ENCODE measurements around the gene AGO3.

Gene AGO3

GRCh38 chr1:35929730-35930592 is 944 bp upstream of the AGO3 start:
- H3K27me3 ChIP-seq (ENCODE audit: control insufficient read depth, insufficient read depth, low read length) = no peaks in the 10 kb centered on the region
- no peaks in the 10 kb centered on the region for H3K79me2 ChIP-seq
- no peaks in the 10 kb centered on the region for H3K9me3 ChIP-seq (ENCODE audit: control insufficient read depth, low read length)
- H3K4me1 ChIP-seq = no peaks in the 10 kb centered on the region
- peak overlapping the region; percentile 95 for H3K4me2 ChIP-seq (ENCODE audit: low read length)
- no peaks in the 10 kb centered on the region for H3K36me3 ChIP-seq (ENCODE audit: control insufficient read depth, insufficient read depth, low read length)
- peak overlapping the region; percentile 43 for H3K9ac ChIP-seq
- peak overlapping the region; percentile 66 for H2AFZ ChIP-seq
- peak overlapping the region; percentile 90 for H3K27ac ChIP-seq
- TF ChIP-seq CTCF (IDR thresholded peaks at IDR 0.05) = no peak
- peak overlapping the region; percentile 91 for H3K4me3 ChIP-seq (ENCODE audit: low read depth, low read length)

GRCh38 chr1:35931446-35932157 is 697 bp downstream of the AGO3 start:
- Histone ChIP-seq H3K9ac (no peak overlapping the region), H3K27ac (peak overlapping the region; percentile 90), H3K27me3 (ENCODE audit: control insufficient read depth, insufficient read depth, low read length) (no peaks in the 10 kb centered on the region), H3K36me3 (ENCODE audit: control insufficient read depth, insufficient read depth, low read length) (no peaks in the 10 kb centered on the region), H3K4me1 (no peaks in the 10 kb centered on the region), H3K4me3 (ENCODE audit: low read depth, low read length) (peak overlapping the region; percentile 91), H3K9me3 (ENCODE audit: control insufficient read depth, low read length) (no peaks in the 10 kb centered on the region), H3K79me2 (no peaks in the 10 kb centered on the region), H3K4me2 (ENCODE audit: low read length) (peak overlapping the region; percentile 52), H2AFZ (peak overlapping the region; percentile 89)
- TF ChIP-seq CTCF (IDR thresholded peaks at IDR 0.05) = no peak

- Histone ChIP-seq H3K79me2 (peaks cover 3% of the 10 kb centered on the region), H3K4me2 (ENCODE audit: low read length) (peak overlapping the region; percentile 52), H3K27ac (peak overlapping the region; percentile 90), H3K27me3 (ENCODE audit: control insufficient read depth, insufficient read depth, low read length) (no peaks in the 10 kb centered on the region), H3K4me3 (ENCODE audit: low read depth, low read length) (peak overlapping the region; percentile 91), H3K36me3 (ENCODE audit: control insufficient read depth, insufficient read depth, low read length) (no peaks in the 10 kb centered on the region), H3K9ac (no peak overlapping the region), H2AFZ (no peak overlapping the region), H3K9me3 (ENCODE audit: control insufficient read depth, low read length) (no peaks in the 10 kb centered on the region), H3K4me1 (no peaks in the 10 kb centered on the region)
- no peak for TF ChIP-seq CTCF (IDR thresholded peaks at IDR 0.05)
These were observed 1.3 kb downstream of the AGO3 start for GRCh38 chr1:35932158-35932636.

GRCh38 chr1:35932941-35933340 is 2.0 kb downstream of the AGO3 start:
- Histone ChIP-seq H2AFZ (no peak overlapping the region), H3K4me3 (ENCODE audit: low read depth, low read length) (no peak overlapping the region), H3K27me3 (ENCODE audit: control insufficient read depth, insufficient read depth, low read length) (no peaks in the 10 kb centered on the region), H3K9ac (no peak overlapping the region), H3K4me2 (ENCODE audit: low read length) (no peak overlapping the region), H3K4me1 (no peaks in the 10 kb centered on the region), H3K36me3 (ENCODE audit: control insufficient read depth, insufficient read depth, low read length) (no peaks in the 10 kb centered on the region), H3K79me2 (peaks cover 7% of the 10 kb centered on the region), H3K9me3 (ENCODE audit: control insufficient read depth, low read length) (no peaks in the 10 kb centered on the region), H3K27ac (no peak overlapping the region)
- TF ChIP-seq CTCF (IDR thresholded peaks at IDR 0.05) = no peak

Data from parathyroid adenoma (tissue), 2 donors.